GM12872 (cell line): ENCODE measurements around the gene RFX3.

Experiments used
- CTCF ChIP-seq: IDR thresholded peaks from 3 replicates; pipeline ENCODE4 v1.5.1; 2011; ENCODE audit warnings: low read depth, mild to moderate bottlenecking, low read length, moderate library complexity; ENCODE audit not compliant: insufficient read depth

The RFX3 gene

GRCh38 chr9:3292311-3292710 lies 233.5 kb downstream of the RFX3 start:
- no peak for TF ChIP-seq CTCF

GRCh38 chr9:3290231-3290840 lies 235.5 kb downstream of the RFX3 start:
- TF ChIP-seq CTCF: no peak

- TF ChIP-seq CTCF: no peak
Measured at GRCh38 chr9:3288686-3289085, 237.1 kb downstream of the RFX3 start.

- no peak for TF ChIP-seq CTCF
Measured at GRCh38 chr9:3285365-3286161, 240.2 kb downstream of the RFX3 start.

GRCh38 chr9:3282365-3282764 lies 243.4 kb downstream of the RFX3 start:
- no peak for TF ChIP-seq CTCF

GRCh38 chr9:3281399-3281798 lies 244.4 kb downstream of the RFX3 start:
- no peak for TF ChIP-seq CTCF

GRCh38 chr9:3277200-3277599 lies 248.6 kb downstream of the RFX3 start:
- TF ChIP-seq CTCF: no peak
